Tibial nerve (tissue), 4 donors: ENCODE results near the gene ARHGAP26. TPM values are rescaled to one million over a fixed set of nuclear protein-coding genes. Genes with fewer than 3 reads are reported as not detected.
A peak's percentile ranks its signal among the peaks of the same experiment; 100 is the strongest.

Experiments
- DNase-seq, 2 donors: peaks; one replicate each; pipeline ENCODE4 v3.0.0-alpha.2; 2019; ENCODE audit warnings: low spot score in 2 of 2
- H3K27ac ChIP-seq, 4 donors: fragments of 200-600 bp; sonication (generic) in 3 of 4; one replicate each; pipeline ENCODE4 v1.5.1; 2017 to 2019; ENCODE audit warnings: mild to moderate bottlenecking in 1 of 4
- H3K27me3 ChIP-seq, 2 donors: fragments of 200-600 bp; sonication (generic) in 1 of 2; one replicate each; pipeline versions ENCODE4 v1.5.1 to v1.6.0; 2017 to 2019
- H3K36me3 ChIP-seq, 3 donors: fragments of 200-600 bp; sonication (generic); one replicate each; pipeline ENCODE4 v1.5.1; 2018 to 2019
- H3K4me1 ChIP-seq, 4 donors: fragments of 200-600 bp; sonication (generic) in 3 of 4; one replicate each; pipeline ENCODE4 v1.5.1; 2017 to 2019
- H3K4me3 ChIP-seq, 4 donors: fragments of 200-600 bp; sonication (generic) in 3 of 4; one replicate each; pipeline ENCODE4 v1.5.1; 2017 to 2019; ENCODE audit warnings: mild to moderate bottlenecking in 1 of 4, moderate library complexity in 1 of 4
- H3K9me3 ChIP-seq, 4 donors: fragments of 200-600 bp; sonication (generic) in 3 of 4; one replicate each; pipeline ENCODE4 v1.5.1; 2017 to 2019
- CTCF ChIP-seq, 5 experiments: fragments of 200-600 bp in 3 of 5; fragments of 450-650 bp in 2 of 5; sonication (generic) in 3 of 5; IDR thresholded peaks; one replicate each; pipeline ENCODE4 v1.5.1; 2016 to 2019; ENCODE audit warnings: antibody characterized with exemption in 5 of 5, mild to moderate bottlenecking in 3 of 5, moderate library complexity in 2 of 5
- EP300 ChIP-seq, 2 donors: sonication (generic); formaldehyde crosslinking; IDR thresholded peaks; one replicate each; pipeline ENCODE4 v1.6.1; 2017; ENCODE audit warnings: antibody characterized with exemption in 2 of 2, mild to moderate bottlenecking in 1 of 2
- POLR2A ChIP-seq, 2 donors: fragments of 450-650 bp; IDR thresholded peaks; one replicate each; pipeline ENCODE4 v1.6.1; 2017; ENCODE audit warnings: antibody characterized with exemption in 2 of 2, mild to moderate bottlenecking in 2 of 2, moderate library complexity in 2 of 2
- WGBS, 2 donors: methylation state at CpG; one replicate each; pipeline ENCODE4 v1.1.5; 2018; 5-methylcytosine and 5-hydroxymethylcytosine counted together
- total RNA-seq, 4 donors: library from RNA; depleted of rRNA; stranded (reverse); fragments of >200 nt; gene quantifications; one replicate each; pipeline ENCODE4 v1.1.0, GENCODE V29; 2016

Gene ARHGAP26
- total RNA-seq: 10 to 100 TPM; 33.7 to 77.8 (median 57.8) TPM

GRCh38 chr5:142769793-142770649 lies at the start of gene ARHGAP26:
TSS of gene ARHGAP26 (plus strand) at chr5:142770377. CDS start at chr5:142770762, 385 bp downstream.
- H3K9me3 ChIP-seq: no peaks in the 10 kb centered on the region
- TF ChIP-seq EP300 (IDR thresholded peaks at IDR 0.05) (peak in 1 of 2 donors; percentile 100), POLR2A (IDR thresholded peaks at IDR 0.05) (peak; percentile 98 to 100), CTCF (IDR thresholded peaks at IDR 0.05) (peak in 4 of 5 experiments; percentile 5 to 51 (median 13))
- peak; percentile 93 to 94 for DNase-seq
- no peaks in the 10 kb centered on the region for H3K36me3 ChIP-seq
- no peaks in the 10 kb centered on the region for H3K27me3 ChIP-seq
- H3K27ac ChIP-seq: peak within 1 kb of the TSS; percentile 86 to 94 (median 90)
- peaks cover 0 to 39% (median 17%) of the 10 kb centered on the region in 4 donors for H3K4me1 ChIP-seq
- peak within 1 kb of the TSS; percentile 63 to 93 (median 84) for H3K4me3 ChIP-seq
- WGBS, 2 donors: 0% methylated on average over 44 to 53 of the region's 87 CpGs

GRCh38 chr5:142720641-142721271 lies 49.4 kb upstream of the ARHGAP26 start:
- Histone ChIP-seq H3K27me3 (no peaks in the 10 kb centered on the region), H3K36me3 (no peaks in the 10 kb centered on the region), H3K4me3 (no peak overlapping the region), H3K9me3 (no peaks in the 10 kb centered on the region), H3K4me1 (peaks cover 0 to 31% (median 4%) of the 10 kb centered on the region in 4 donors), H3K27ac (no peak overlapping the region)
- 74 to 75% methylated on average over 8 to 13 of the region's 13 CpGs for WGBS, 2 donors
- no peak for DNase-seq
- TF ChIP-seq POLR2A (IDR thresholded peaks at IDR 0.05) (no peak), EP300 (IDR thresholded peaks at IDR 0.05) (no peak), CTCF (IDR thresholded peaks at IDR 0.05) (no peak)

GRCh38 chr5:142722146-142722545 lies 48.0 kb upstream of the ARHGAP26 start:
- TF ChIP-seq EP300 (IDR thresholded peaks at IDR 0.05): no peak
- no peak for TF ChIP-seq POLR2A (IDR thresholded peaks at IDR 0.05)
- TF ChIP-seq CTCF (IDR thresholded peaks at IDR 0.05): no peak
- Histone ChIP-seq H3K4me1 (peaks cover 0 to 37% (median 9%) of the 10 kb centered on the region in 4 donors), H3K4me3 (no peak overlapping the region), H3K9me3 (no peaks in the 10 kb centered on the region), H3K27me3 (no peaks in the 10 kb centered on the region), H3K36me3 (no peaks in the 10 kb centered on the region), H3K27ac (no peak overlapping the region)
- no peak for DNase-seq
- 69 to 74% methylated on average over 6 of the region's 6 CpGs for WGBS, 2 donors

- Histone ChIP-seq H3K4me3 (no peak overlapping the region), H3K9me3 (no peaks in the 10 kb centered on the region), H3K4me1 (peaks cover 0 to 29% (median 9%) of the 10 kb centered on the region in 4 donors), H3K27ac (peak overlapping the region in 2 of 4 donors; percentile 2 to 42), H3K27me3 (no peaks in the 10 kb centered on the region), H3K36me3 (no peaks in the 10 kb centered on the region)
- 47 to 54% methylated on average over 3 to 4 of the region's 4 CpGs for WGBS, 2 donors
- no peak for TF ChIP-seq POLR2A (IDR thresholded peaks at IDR 0.05)
- no peak for TF ChIP-seq EP300 (IDR thresholded peaks at IDR 0.05)
- no peak for TF ChIP-seq CTCF (IDR thresholded peaks at IDR 0.05)
- no peak for DNase-seq
These were observed 47.3 kb upstream of the ARHGAP26 start for GRCh38 chr5:142722896-142723295.

GRCh38 chr5:142724821-142725220 lies 45.4 kb upstream of the ARHGAP26 start:
- TF ChIP-seq EP300 (IDR thresholded peaks at IDR 0.05) (no peak), POLR2A (IDR thresholded peaks at IDR 0.05) (no peak), CTCF (IDR thresholded peaks at IDR 0.05) (no peak)
- no peak overlapping the region for H3K27ac ChIP-seq
- no peak for DNase-seq
- H3K4me3 ChIP-seq: no peak overlapping the region
- H3K9me3 ChIP-seq: no peaks in the 10 kb centered on the region
- no peaks in the 10 kb centered on the region for H3K36me3 ChIP-seq
- WGBS, 2 donors: 90 to 94% methylated on average over 9 of the region's 9 CpGs
- peaks cover 0 to 24% (median 9%) of the 10 kb centered on the region in 4 donors for H3K4me1 ChIP-seq
- no peaks in the 10 kb centered on the region for H3K27me3 ChIP-seq
